H9 (cell line): ENCODE results near the gene MIB2. TPM values are rescaled to one million over a fixed set of nuclear protein-coding genes. Genes with fewer than 3 reads are reported as not detected.
"Not testable (repeated sequence)": the region's sequence is repeated elsewhere in the genome, so short reads cannot be mapped to it uniquely, and the experiment has no call there.

ENCODE experiments used
- DNase-seq: peaks from one replicate; pipeline ENCODE4 v3.0.0-alpha.2; 2017
- H2AFZ ChIP-seq: one replicate; pipeline ENCODE4 v1.6.1; 2013; ENCODE audit warnings: mild to moderate bottlenecking, low read length, control low read depth, moderate library complexity
- H2AK5ac ChIP-seq: 2 replicates; pipeline ENCODE4 v1.6.1; 2013; ENCODE audit warnings: low read length, control low read depth, mixed read lengths; ENCODE audit not compliant: insufficient read length
- H2BK120ac ChIP-seq: one replicate; pipeline ENCODE4 v1.6.1; 2013; ENCODE audit warnings: low read depth, mild to moderate bottlenecking, low read length, control low read depth, inconsistent platforms; ENCODE audit not compliant: poor library complexity, severe bottlenecking
- H2BK12ac ChIP-seq: 2 replicates; pipeline ENCODE4 v1.6.1; 2013; ENCODE audit warnings: low read length, control low read depth, mixed read lengths, low read depth; ENCODE audit not compliant: insufficient read length
- H2BK15ac ChIP-seq: 2 replicates; pipeline ENCODE4 v1.6.1; 2013; ENCODE audit warnings: low read depth, low read length, control low read depth
- H2BK20ac ChIP-seq: one replicate; pipeline ENCODE4 v1.6.1; 2013; ENCODE audit warnings: low read depth, mild to moderate bottlenecking, low read length, control low read depth, inconsistent platforms; ENCODE audit not compliant: poor library complexity, severe bottlenecking
- H2BK5ac ChIP-seq: 2 replicates; pipeline ENCODE4 v1.6.1; 2013; ENCODE audit warnings: low read length, control low read depth, mixed read lengths; ENCODE audit not compliant: insufficient read length
- H3K14ac ChIP-seq: 2 replicates; pipeline ENCODE4 v1.6.1; 2013; ENCODE audit warnings: low read length, control low read depth; ENCODE audit not compliant: insufficient read depth
- H3K18ac ChIP-seq: 2 replicates; pipeline ENCODE4 v1.6.1; 2013; ENCODE audit warnings: low read depth, mild to moderate bottlenecking, mixed read lengths, low read length, control low read depth; ENCODE audit not compliant: insufficient read length
- H3K23ac ChIP-seq: 2 replicates; pipeline ENCODE4 v1.6.1; 2013; ENCODE audit warnings: low read length, control low read depth, mixed read lengths, low read depth; ENCODE audit not compliant: insufficient read length
- H3K23me2 ChIP-seq: 2 replicates; pipeline ENCODE4 v1.6.1; 2013; ENCODE audit warnings: low read depth, mild to moderate bottlenecking, mixed read lengths, low read length, control low read depth; ENCODE audit not compliant: insufficient read length, poor library complexity, severe bottlenecking
- H3K27ac ChIP-seq: 2 replicates; pipeline ENCODE4 v1.5.1; 2013; ENCODE audit warnings: low read length, control low read depth, mixed read lengths, low read depth; ENCODE audit not compliant: insufficient read length
- H3K27me3 ChIP-seq: 2 replicates; pipeline ENCODE4 v1.6.1; 2013; ENCODE audit warnings: low read length, control low read depth, inconsistent platforms; ENCODE audit not compliant: insufficient read depth
- H3K4ac ChIP-seq: 2 replicates; pipeline ENCODE4 v1.6.1; 2013; ENCODE audit warnings: low read depth, mild to moderate bottlenecking, control low read depth, inconsistent platforms, low read length, moderate library complexity
- H3K4me1 ChIP-seq: 2 replicates; pipeline ENCODE4 v1.6.1; 2013; ENCODE audit warnings: low read length, control low read depth, inconsistent platforms; ENCODE audit not compliant: insufficient read depth
- H3K4me2 ChIP-seq: 2 replicates; pipeline ENCODE4 v1.6.1; 2013; ENCODE audit warnings: low read length, control low read depth, mixed read lengths; ENCODE audit not compliant: insufficient read length, insufficient read depth
- H3K56ac ChIP-seq: 2 replicates; pipeline ENCODE4 v1.6.1; 2013; ENCODE audit warnings: low read depth, mild to moderate bottlenecking, mixed read lengths, low read length, control low read depth; ENCODE audit not compliant: insufficient read length
- H3K79me1 ChIP-seq: 2 replicates; pipeline ENCODE4 v1.6.1; 2013; ENCODE audit warnings: low read depth, mild to moderate bottlenecking, moderate library complexity, low read length, control low read depth, inconsistent platforms; ENCODE audit not compliant: insufficient read depth, poor library complexity, severe bottlenecking
- H3K79me2 ChIP-seq: 2 replicates; pipeline ENCODE4 v1.6.1; 2013; ENCODE audit warnings: low read length, control low read depth, inconsistent platforms; ENCODE audit not compliant: insufficient read depth
- H3K9ac ChIP-seq: 2 replicates; pipeline ENCODE4 v1.6.1; 2013; ENCODE audit warnings: low read length, control low read depth, mixed read lengths; ENCODE audit not compliant: insufficient read length; ENCODE audit errors: extremely low read depth
- H3K9me3 ChIP-seq: one replicate; pipeline ENCODE4 v1.6.1; 2013; ENCODE audit warnings: low read depth, low read length, inconsistent platforms; ENCODE audit not compliant: control insufficient read depth
- H3T11ph ChIP-seq: one replicate; pipeline ENCODE4 v1.6.1; 2013; ENCODE audit warnings: mild to moderate bottlenecking, low read length, control low read depth, inconsistent platforms
- H4K20me1 ChIP-seq: one replicate; pipeline ENCODE4 v1.6.1; 2013; ENCODE audit not compliant: control insufficient read depth, insufficient read length, insufficient read depth
- H4K5ac ChIP-seq: 2 replicates; pipeline ENCODE4 v1.6.1; 2013; ENCODE audit warnings: low read depth, mild to moderate bottlenecking, mixed read lengths, low read length, control low read depth; ENCODE audit not compliant: insufficient read length
- H4K8ac ChIP-seq: replicated peaks from 2 replicates; pipeline ENCODE4 v1.6.1; 2013; ENCODE audit warnings: low read length, control low read depth, mixed read lengths, low read depth; ENCODE audit not compliant: insufficient read length
- H4K91ac ChIP-seq: 2 replicates; pipeline ENCODE4 v1.6.1; 2013; ENCODE audit warnings: low read depth, mild to moderate bottlenecking, moderate library complexity, mixed read lengths, low read length, control low read depth; ENCODE audit not compliant: insufficient read length
- H3K27ac Mint-ChIP-seq, 3 experiments: 2 replicates in 2 of 3; 3 replicates in 1 of 3; pipeline ENCODE4 v1.8.0; 2020 to 2021; ENCODE audit warnings: mixed read lengths in 3 of 3, mild to moderate bottlenecking in 1 of 3, moderate library complexity in 1 of 3
- H3K27me3 Mint-ChIP-seq: 2 replicates; pipeline ENCODE4 v1.8.0; 2021; ENCODE audit warnings: low read depth, mild to moderate bottlenecking, moderate library complexity, mixed read lengths
- H3K36me3 Mint-ChIP-seq, 3 experiments: 2 replicates in 2 of 3; 3 replicates in 1 of 3; pipeline ENCODE4 v1.8.0; 2020 to 2021; ENCODE audit warnings: low read depth in 3 of 3, mixed read lengths in 3 of 3; ENCODE audit not compliant: insufficient read depth in 1 of 3
- H3K4me1 Mint-ChIP-seq, 2 experiments: 2 replicates each; pipeline ENCODE4 v1.8.0; 2020; ENCODE audit warnings: mixed read lengths in 2 of 2
- H3K4me3 Mint-ChIP-seq, 2 experiments: 2 replicates in 1 of 2; 3 replicates in 1 of 2; pipeline ENCODE4 v1.8.0; 2020 to 2021; ENCODE audit warnings: mild to moderate bottlenecking in 2 of 2, mixed read lengths in 2 of 2, moderate library complexity in 1 of 2
- H3K9me3 Mint-ChIP-seq, 2 experiments: 2 replicates in 1 of 2; 3 replicates in 1 of 2; pipeline ENCODE4 v1.8.0; 2020; ENCODE audit warnings: mild to moderate bottlenecking in 2 of 2, mixed read lengths in 2 of 2, moderate library complexity in 1 of 2
- WGBS: extraction: QIAGEN DNeasy Blood & Tissue Kit; methylation state at CpG from one replicate; pipeline ENCODE4 v1.1.7; 2013; ENCODE audit warnings: missing lambda C conversion rate, low lambda C conversion rate, mixed read lengths; ENCODE audit not compliant: insufficient read length; ENCODE audit errors: extremely low coverage; 5-methylcytosine and 5-hydroxymethylcytosine counted together
- total RNA-seq: library from RNA; stranded (reverse); gene quantifications from 2 replicates; pipeline ENCODE4 v1.2.1, GENCODE V29; 2021

Gene MIB2
- total RNA-seq, 1 experiment from 2014 or later, result 77.8 TPM

- H2BK15ac ChIP-seq, H2BK12ac ChIP-seq, H3K27me3 Mint-ChIP-seq, H2BK120ac ChIP-seq, H3K27ac ChIP-seq, H3K23ac ChIP-seq, H3K4me1 Mint-ChIP-seq, H3K4me3 Mint-ChIP-seq, H4K8ac ChIP-seq, H2BK5ac ChIP-seq, H3K4ac ChIP-seq, H3K79me1 ChIP-seq, H3K56ac ChIP-seq, H3K4me1 ChIP-seq, H4K20me1 ChIP-seq, H4K91ac ChIP-seq, H3T11ph ChIP-seq, H2BK20ac ChIP-seq, H3K9ac ChIP-seq, H3K9me3 ChIP-seq, H2AK5ac ChIP-seq, H3K9me3 Mint-ChIP-seq, H2AFZ ChIP-seq, H3K27me3 ChIP-seq, H3K79me2 ChIP-seq, DNase-seq, H3K18ac ChIP-seq, H3K27ac Mint-ChIP-seq, H3K4me2 ChIP-seq, H4K5ac ChIP-seq, H3K23me2 ChIP-seq, H3K14ac ChIP-seq: not testable (repeated sequence)
- H3K36me3 Mint-ChIP-seq, result peaks cover 45 to 62% (median 62%) of the 10 kb centered on the region in 3 experiments; a peak in 6 of 7 replicates
- WGBS, result no CpG with 5 or more reads among the region's 17 CpGs
Observed at GRCh38 chr1:1647567-1648241, 32.4 kb downstream of the MIB2 start.

- H3K18ac ChIP-seq, H2BK5ac ChIP-seq, H3K27ac ChIP-seq, H2AFZ ChIP-seq, H3K27me3 ChIP-seq, H3K27ac Mint-ChIP-seq, H3K14ac ChIP-seq, H3T11ph ChIP-seq, H2BK20ac ChIP-seq, H3K27me3 Mint-ChIP-seq, H4K5ac ChIP-seq, DNase-seq, H3K9me3 ChIP-seq, H3K9me3 Mint-ChIP-seq, H3K23ac ChIP-seq, H2BK12ac ChIP-seq, H4K20me1 ChIP-seq, H3K4ac ChIP-seq, H3K4me1 Mint-ChIP-seq, H3K79me2 ChIP-seq, H3K4me2 ChIP-seq, H4K91ac ChIP-seq, H3K56ac ChIP-seq, H3K4me3 Mint-ChIP-seq, H3K23me2 ChIP-seq, H2BK120ac ChIP-seq, H2AK5ac ChIP-seq, H3K9ac ChIP-seq, H3K79me1 ChIP-seq, H4K8ac ChIP-seq, H3K4me1 ChIP-seq, H2BK15ac ChIP-seq: not testable (repeated sequence)
- WGBS, result no CpG with 5 or more reads among the region's 11 CpGs
- H3K36me3 Mint-ChIP-seq, result peaks cover 47 to 64% (median 63%) of the 10 kb centered on the region in 3 experiments; a peak in 6 of 7 replicates
Observed at GRCh38 chr1:1648265-1648664, 33.0 kb downstream of the MIB2 start.
